HG02852 (cell line): Measurements from ENCODE around the gene SNX13.

Experiments used
- ATAC-seq: cut with Tn5 transposase; IDR thresholded peaks from one replicate; pipeline ENCODE4 v1.9.1; 2021; ENCODE audit warnings: mild to moderate bottlenecking, moderate library complexity; ENCODE audit not compliant: unreplicated experiment

SNX13 gene

DNA sequence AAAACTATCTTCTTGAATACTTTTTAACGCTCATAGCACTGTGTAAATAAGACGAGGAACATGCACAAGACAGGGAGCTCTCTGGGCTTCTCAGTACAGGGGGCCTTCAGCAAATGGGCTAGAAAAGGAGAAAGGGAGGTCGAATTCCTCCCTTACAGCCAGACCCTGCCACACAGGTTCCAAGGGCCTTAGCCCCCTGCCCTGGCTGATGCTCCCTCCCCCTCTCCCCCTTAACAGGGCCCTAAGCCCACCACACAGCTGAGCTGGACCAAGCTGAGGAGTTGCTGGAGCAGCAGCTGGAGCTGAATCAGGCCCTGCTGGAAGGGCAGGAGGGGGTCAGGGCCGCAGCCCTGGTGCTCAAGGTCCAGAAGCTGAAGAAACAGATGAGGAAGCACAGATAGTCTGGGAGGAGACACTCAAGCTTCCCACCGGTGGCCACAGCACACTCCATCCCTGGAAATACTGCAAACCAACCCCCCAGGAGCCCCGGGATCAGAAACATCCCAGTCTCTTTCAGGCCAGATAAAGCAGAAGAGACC lies 153.9 kb downstream of the SNX13 start:
- ATAC-seq: no peak

DNA sequence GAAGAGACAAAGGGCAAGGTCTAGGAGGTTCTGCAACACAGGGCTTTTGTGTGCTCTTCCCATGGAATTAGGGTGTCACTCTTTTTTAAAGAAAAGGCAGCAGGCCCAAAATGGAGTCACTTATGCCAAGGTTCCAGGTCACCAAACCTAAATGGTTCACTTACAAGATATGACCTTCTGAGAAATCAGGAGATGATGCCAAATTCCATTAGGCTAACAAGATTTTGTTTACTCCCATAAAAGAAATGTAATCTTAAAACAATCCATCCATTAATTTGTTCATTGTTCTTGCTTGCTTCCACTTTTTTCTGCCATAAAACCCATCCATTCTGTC lies 158.1 kb downstream of the SNX13 start:
- no peak for ATAC-seq

- ATAC-seq: no peak
These were observed 158.6 kb downstream of the SNX13 start for GRCh38 chr7:17781491-17782215.

DNA sequence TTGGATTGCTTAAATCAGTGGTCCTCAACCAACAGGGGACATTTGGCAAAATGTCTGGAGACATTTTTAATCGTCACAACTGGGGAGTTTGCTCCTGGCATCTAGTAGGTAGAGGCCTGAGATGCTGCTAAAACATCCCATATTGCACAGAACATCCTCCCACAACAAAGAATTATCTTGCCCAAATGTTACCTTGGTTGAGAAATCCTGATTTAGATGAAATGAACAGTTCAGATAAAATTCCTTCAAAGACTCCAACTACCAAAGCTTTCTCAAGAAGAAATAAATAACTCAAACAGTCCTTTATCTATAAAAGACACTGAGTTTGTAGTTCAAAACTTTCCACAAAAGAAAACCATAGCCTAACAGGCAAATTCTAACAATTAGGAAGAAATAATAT lies 160.9 kb downstream of the SNX13 start:
- no peak for ATAC-seq

DNA sequence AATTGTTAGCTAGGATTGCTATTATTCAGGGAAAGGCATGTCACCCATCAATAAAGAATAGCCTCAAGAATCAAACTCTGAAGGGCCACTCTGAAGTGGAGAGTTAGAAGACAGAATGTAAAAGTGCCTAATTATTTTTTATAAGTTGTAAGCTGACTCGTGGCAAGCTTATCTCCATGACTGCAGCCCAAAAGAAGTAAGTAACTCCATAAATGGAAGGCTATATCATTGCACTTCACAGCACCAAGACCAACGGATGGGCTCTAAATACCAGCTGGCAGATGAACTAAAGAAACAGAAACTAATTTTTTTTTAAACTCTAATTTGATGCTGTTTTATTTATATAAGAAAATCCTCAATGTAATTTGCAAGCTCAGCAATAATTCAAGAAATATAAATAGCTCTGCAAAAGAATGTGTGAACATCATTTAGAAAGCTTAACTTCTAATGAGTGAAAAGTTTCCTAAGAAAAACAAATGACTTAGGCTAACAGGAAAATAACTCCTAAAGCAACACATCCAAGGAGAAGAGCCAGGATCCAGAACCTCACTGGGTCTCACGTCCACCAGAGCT lies 165.5 kb downstream of the SNX13 start:
- no peak for ATAC-seq

GRCh38 chr7:17774248-17774647 lies 166.0 kb downstream of the SNX13 start:
- ATAC-seq: no peak

DNA sequence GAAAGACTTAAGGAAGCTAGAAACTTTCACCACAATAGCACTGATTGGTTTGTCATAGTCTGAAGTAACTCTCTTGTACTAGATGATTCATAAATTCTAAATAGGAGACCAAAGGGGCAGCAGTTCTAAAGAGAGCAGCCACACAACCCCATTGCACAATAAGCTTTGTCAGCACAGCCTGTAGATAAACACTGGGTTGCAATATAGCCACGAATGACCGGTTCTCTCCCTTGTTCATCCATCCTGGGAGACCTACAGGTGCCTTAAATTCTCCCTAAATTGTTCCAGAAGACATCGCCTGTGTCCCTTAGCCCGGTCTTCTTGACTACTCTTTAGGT lies 167.0 kb downstream of the SNX13 start:
- no peak for ATAC-seq

GRCh38 chr7:17772581-17773288 lies 167.6 kb downstream of the SNX13 start:
- ATAC-seq: no peak

DNA sequence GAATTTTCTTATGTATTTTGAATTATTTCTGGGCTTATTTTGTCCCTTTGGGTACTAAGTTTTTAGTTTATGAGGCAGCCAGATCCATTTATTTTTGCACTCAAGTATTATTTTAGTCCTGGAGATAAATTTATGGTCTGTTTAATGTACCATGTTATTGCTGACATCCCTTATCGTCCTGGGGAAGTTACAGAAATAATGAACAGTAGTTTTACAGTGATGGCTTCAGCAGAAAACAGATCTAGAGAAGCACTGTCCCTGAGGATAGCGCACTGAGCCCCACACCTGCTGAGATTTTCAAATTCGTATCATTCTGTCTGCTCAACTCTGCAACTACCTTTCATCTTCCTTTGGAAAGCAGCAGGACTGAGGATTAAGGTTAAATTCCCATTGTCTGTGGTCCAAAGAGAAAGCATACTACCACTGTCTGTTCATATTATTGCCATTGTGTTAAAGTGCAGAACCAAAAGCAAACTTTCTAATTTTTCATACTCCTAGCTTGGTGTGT lies 168.3 kb downstream of the SNX13 start:
- ATAC-seq: no peak

DNA sequence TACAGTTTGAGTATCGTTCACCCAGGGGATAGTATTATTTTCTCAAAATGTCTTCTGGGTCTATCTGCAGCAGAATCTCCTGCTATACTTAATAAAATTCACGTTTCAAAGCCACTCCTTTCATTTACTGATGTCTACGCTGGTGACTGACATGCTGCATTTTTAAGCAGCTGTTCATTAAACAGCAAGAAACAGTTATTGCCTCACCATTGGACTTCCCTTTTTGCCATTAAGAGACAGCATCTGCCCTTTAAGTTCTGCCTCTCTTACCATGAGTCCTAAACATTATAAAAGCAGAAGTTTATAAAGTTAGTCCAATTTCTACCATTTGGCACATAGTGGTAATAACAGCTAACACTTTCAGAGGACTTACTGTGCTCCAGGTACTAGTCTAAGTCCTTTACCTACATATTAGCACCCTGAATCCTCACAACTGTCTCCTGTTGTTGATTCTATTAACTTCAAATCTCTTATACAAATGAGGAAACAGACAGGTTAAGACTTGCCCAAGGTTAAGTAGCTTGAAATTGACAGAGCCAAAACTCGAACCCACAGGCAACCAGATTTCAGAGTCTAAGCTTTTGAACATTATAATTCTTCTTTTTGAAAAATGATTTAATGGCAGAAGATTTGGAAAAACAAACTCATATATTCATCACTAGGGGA lies 169.5 kb downstream of the SNX13 start:
- no peak for ATAC-seq

- peak; percentile 68 for ATAC-seq
These were observed 170.4 kb downstream of the SNX13 start for GRCh38 chr7:17769918-17770317.

DNA sequence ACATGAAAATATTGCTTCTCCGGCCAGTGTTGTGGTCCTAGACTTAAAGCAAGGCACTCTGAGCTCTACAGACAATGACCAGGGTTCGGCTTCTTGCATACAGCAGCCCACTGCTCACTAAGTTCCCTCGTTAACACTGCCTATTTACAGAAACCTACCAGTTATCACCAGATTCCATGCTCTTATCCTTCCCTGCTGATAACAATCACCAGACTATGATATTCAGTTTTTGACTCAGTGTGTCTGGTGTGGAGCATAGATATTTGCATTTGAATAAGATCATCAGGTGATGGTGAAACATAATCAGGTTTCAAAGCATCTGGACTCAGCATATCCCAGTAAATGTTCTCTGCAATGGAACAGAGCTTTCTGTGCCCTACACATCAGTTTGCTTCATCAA lies 182.3 kb downstream of the SNX13 start:
- no peak for ATAC-seq

GRCh38 chr7:17746020-17746530 lies 194.2 kb downstream of the SNX13 start:
- ATAC-seq: no peak

DNA sequence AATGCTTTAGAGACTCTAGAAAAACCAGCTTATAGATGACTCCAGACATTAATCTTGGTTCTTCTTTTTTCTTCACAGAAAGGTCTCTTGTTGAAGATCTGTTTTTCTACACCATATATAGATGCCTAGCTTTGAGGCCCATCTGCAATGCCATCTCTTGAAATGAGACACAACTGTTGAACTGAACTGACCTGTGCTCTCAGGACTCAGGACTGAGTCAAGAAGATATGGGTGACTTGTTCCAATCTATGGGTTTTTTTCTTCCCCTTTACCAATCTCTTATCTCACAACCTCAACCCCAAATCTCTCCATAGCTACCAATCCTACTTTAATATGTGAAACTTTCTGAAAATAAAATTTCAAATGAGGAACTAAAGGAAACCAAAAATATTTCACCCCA lies 194.7 kb downstream of the SNX13 start:
- ATAC-seq: peak; percentile 88

GRCh38 chr7:17743316-17743715 lies 197.0 kb downstream of the SNX13 start:
- no peak for ATAC-seq

DNA sequence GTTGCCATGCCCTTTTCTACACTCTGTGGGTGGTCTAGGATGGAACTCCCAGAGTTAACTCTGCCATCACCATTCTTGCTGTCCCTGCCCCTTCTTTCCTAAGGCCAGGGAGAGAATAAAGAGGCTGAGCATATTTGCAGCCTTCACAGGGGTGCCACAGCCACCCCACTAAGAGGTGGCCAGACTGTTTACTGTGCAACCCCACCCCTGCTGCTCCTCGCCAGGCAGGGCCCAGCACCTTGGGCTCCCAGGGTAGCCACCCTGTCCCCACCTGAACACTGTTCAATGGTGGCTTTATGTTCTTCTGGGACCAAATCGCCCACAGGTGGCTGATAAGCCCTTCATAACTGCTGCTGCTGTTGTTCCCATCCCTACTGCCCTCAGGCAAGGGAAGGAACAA lies 198.9 kb downstream of the SNX13 start:
- no peak for ATAC-seq
